SK-N-DZ (cell line): Measurements from ENCODE around the gene HIRA.
"Not testable (repeated sequence)": the region's sequence is repeated elsewhere in the genome, so short reads cannot be mapped to it uniquely, and the experiment has no call there.

Experiments used
- DNase-seq: peaks from one replicate; pipeline ENCODE4 v3.0.0-alpha.2; 2015; ENCODE audit warnings: low spot score

HIRA gene

GRCh38 chr22:19385221-19385906 lies 46.2 kb downstream of the HIRA start:
- no peak for DNase-seq

GRCh38 chr22:19383292-19383691 lies 48.2 kb downstream of the HIRA start:
- no peak for DNase-seq

- no peak for DNase-seq
These were observed 49.3 kb downstream of the HIRA start for GRCh38 chr22:19382240-19382639.

- DNase-seq, result no peak
These were observed 53.2 kb downstream of the HIRA start for GRCh38 chr22:19378344-19378674.

GRCh38 chr22:19377565-19378343 lies 53.8 kb downstream of the HIRA start:
- no peak for DNase-seq

- no peak for DNase-seq
These were observed 54.6 kb downstream of the HIRA start for GRCh38 chr22:19376971-19377370.

- DNase-seq, result no peak
These were observed 55.3 kb downstream of the HIRA start for GRCh38 chr22:19376247-19376646.

GRCh38 chr22:19375435-19375834 lies 56.1 kb downstream of the HIRA start:
- no peak for DNase-seq

GRCh38 chr22:19374410-19374809 lies 57.1 kb downstream of the HIRA start:
- DNase-seq, result no peak

GRCh38 chr22:19373450-19373849 lies 58.1 kb downstream of the HIRA start:
- no peak for DNase-seq

GRCh38 chr22:19371893-19372292 lies 59.6 kb downstream of the HIRA start:
- no peak for DNase-seq

GRCh38 chr22:19368876-19369275 lies 62.7 kb downstream of the HIRA start:
- no peak for DNase-seq

GRCh38 chr22:19367763-19368367 lies 63.7 kb downstream of the HIRA start:
- DNase-seq, result no peak

- DNase-seq, result not testable (repeated sequence)
These were observed 68.0 kb downstream of the HIRA start for GRCh38 chr22:19363541-19363940.

- DNase-seq, result no peak
These were observed 69.9 kb downstream of the HIRA start for GRCh38 chr22:19361501-19362103.

GRCh38 chr22:19360862-19361261 lies 70.7 kb downstream of the HIRA start:
- DNase-seq, result no peak

- no peak for DNase-seq
These were observed 71.2 kb downstream of the HIRA start for GRCh38 chr22:19360300-19360792.

GRCh38 chr22:19359554-19360299 lies 71.8 kb downstream of the HIRA start:
- DNase-seq, result no peak

GRCh38 chr22:19358703-19359553 lies 72.6 kb downstream of the HIRA start:
- no peak for DNase-seq

GRCh38 chr22:19358195-19358594 lies 73.3 kb downstream of the HIRA start:
- DNase-seq, result no peak
